Measurements from ENCODE around the gene FGA. TPM values are rescaled to one million over a fixed set of nuclear protein-coding genes. Genes with fewer than 3 reads are reported as not detected.

FGA gene
- total RNA-seq, 1 experiment from 2014 or later = not detected

DNA sequence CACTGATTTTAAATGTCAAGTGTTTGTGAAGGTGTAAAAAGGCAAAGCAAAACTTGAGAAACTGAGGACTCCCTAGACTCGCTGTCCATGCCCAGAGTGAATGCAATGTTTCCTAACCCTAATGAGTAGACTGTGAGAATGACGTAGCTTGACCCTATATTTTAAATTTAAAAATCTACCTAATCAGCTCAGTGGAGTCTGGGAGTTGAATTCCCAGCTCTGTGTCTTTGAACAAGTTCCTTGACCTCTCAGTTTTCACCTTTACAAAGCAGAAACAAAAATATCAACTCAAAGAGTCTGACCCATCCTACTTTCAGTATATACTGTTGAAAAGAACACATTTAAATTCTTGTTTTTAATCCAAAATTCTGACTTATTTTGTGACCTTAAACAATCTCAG lies 2.3 kb downstream of the FGA start:
- in situ Hi-C loops (cut with HindIII; ENCODE audit: low pct_unique_long_range_greater_than_20kb, low sequenced_read_pairs) = no loop called here
- no peak for DNase-seq (ENCODE audit: low read depth, low spot score)

DNA sequence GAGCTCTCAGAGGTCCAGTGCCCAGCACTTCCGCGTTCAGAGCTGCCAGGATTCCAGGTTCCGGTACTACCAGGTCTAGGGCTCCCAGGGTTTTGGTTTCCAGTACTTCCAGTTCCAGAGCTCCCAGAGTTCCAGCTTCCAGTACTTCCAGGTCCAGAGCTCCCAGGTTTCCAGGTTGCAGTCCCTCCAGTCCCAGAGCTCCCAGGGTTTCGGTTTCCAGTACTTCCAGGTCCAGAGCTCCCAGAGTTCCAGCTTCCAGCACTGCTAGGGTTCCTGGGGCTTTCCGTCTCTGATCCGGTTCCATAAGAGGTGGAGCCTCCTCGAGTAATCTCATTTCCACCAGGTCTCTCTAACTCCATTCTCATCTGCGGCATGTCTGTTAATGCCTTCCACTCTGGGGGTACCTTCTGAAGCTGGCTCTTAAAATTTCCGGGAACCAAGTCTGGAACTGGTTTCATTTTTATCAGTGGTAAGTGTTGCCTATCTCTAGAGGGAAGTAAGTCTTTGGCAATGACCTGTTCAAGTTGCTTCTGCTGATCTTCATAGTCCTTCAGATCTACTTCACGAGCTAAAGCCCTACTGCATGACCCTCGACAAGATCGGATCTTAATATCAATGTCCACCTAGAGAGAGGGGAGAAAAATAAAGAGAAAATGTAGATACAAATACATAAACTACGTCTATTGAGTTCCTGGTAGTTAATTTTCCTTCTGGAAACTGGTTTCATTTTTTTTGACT lies 4.1 kb downstream of the FGA start:
- DNase-seq (ENCODE audit: low read depth, low spot score) = no peak
- in situ Hi-C loops (cut with HindIII; ENCODE audit: low pct_unique_long_range_greater_than_20kb, low sequenced_read_pairs) = no loop called here

DNA sequence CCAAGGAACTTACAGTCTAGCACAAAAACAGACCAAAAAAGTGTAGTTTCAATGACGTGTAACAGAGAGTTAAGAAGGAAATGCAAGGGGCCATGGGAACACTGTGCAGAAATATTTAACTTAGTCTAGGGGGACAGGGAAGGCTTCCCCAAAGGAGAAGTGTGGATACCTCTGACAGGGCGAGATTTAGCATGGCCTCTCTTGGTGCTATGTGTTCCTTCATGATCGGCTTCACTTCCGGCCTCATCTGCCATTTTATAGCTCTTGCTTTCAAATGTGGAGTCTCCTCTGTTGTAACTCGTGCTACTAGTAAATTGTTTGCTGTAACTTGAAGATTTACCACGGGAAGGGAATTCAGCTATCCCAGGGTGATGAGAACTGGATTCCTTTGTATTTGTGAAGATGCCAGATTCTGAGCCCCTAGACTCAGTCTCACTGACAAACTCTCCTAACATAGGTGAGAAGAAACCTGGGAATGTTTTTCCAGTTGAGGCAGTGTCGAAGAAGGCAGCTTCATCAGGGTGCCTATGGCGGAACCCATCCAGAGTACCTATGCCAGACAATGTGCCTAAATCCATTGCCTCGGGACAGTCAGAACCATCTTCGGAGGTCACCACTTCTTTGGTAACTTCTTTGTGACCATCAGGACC lies 5.0 kb downstream of the FGA start:
- no peak for DNase-seq (ENCODE audit: low read depth, low spot score)
- in situ Hi-C loops (cut with HindIII; ENCODE audit: low pct_unique_long_range_greater_than_20kb, low sequenced_read_pairs) = no loop called here

DNA sequence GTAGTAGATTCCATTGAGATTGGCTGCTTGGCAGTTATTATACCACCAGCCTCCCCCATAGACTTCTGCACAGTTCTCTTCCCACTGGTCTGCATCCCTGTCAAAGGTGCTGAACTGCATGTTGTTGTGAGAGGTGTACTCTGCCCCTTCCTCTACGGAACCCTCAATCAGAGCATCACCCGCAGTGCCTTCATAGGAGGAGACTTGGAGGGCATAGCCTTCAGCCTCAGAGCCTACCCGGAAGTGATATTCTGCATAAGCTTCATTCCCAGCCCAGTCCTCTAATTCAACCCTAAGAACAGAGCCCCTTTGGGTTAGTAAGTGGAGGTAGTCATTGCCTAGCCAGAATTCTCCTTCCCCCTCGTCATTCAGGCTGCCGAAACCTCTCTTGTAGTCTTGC lies 6.3 kb downstream of the FGA start:
- no peak for DNase-seq (ENCODE audit: low read depth, low spot score)
- in situ Hi-C loops (cut with HindIII; ENCODE audit: low pct_unique_long_range_greater_than_20kb, low sequenced_read_pairs) = no loop called here

DNA sequence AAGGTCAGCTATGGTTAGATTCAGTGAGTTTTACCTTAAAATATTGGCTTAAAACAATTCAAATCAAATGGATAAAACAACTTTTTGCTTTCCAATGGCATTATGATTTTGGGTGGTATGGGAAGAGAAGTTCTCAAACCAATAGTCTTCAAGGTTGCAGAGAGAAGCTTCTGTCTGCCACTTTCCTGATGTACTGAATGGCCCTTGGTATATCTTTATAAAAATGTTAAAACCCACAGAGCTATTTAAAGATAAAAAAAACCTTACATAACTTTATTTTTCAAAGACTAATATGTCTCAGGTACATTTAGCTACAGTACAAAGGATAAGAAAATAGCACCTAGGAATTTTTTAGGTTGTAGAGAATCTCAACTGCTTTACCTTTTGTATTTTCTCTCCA lies 6.9 kb downstream of the FGA start:
- in situ Hi-C loops (cut with HindIII; ENCODE audit: low pct_unique_long_range_greater_than_20kb, low sequenced_read_pairs) = no loop called here
- DNase-seq (ENCODE audit: low read depth, low spot score) = no peak

DNA sequence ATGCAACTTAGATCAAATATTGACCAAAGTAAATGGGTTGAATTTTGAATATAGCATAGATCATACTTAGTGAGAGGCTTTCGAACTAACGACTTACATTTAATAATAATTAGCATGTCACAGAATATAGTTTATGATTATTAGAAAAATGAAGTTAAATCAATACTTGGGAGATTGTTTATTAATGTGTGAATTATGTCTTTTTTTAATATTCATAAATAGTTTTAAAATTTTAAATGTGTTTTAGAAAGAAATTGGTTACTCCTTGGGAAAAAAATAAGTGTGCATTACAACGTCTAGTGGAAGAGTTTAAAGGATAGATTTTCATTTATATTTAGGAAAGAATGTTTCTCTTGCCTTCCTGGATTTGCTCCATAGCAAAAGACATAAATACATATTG lies 7.3 kb downstream of the FGA start:
- in situ Hi-C loops (cut with HindIII; ENCODE audit: low pct_unique_long_range_greater_than_20kb, low sequenced_read_pairs) = no loop called here
- no peak for DNase-seq (ENCODE audit: low read depth, low spot score)

DNA sequence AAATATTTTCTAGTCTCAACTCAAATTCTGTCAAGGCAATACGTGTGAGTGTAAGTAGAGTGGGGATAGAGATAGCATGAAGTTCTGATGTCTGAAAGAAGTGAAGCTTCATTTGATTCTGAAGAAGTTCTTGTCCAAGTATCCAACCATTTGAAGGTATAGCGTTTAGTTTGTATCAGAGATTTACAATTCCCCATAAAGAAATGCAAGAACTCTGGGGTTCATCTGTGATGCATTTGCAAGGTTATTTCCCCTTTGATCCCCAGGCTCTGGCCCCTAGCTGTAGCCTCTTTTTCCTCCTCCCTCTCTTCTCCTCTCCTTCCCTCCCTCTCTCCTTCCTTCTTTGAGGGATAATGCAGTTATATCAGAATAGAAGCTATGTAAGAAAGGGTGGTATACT lies 7.8 kb downstream of the FGA start:
- DNase-seq (ENCODE audit: low read depth, low spot score) = no peak
- in situ Hi-C loops (cut with HindIII; ENCODE audit: low pct_unique_long_range_greater_than_20kb, low sequenced_read_pairs) = no loop called here

DNA sequence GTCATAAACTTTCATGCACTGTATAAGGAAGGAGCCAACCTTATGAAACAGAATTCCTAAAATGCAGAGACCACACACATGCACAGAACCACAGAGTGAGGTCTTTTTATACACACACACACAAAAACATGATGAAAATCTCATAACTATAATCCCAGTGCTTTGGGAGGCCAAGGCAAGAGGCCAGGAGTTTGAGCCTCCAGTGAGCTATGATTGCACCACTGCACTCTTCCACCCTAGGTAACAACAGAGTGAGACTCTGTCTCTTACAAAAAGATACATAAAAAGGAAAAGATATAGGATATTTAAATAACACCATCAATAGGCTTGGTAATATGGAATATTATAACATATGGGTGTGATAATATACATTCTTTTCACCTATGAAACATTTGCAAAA lies 10.6 kb downstream of the FGA start:
- in situ Hi-C loops (cut with HindIII; ENCODE audit: low pct_unique_long_range_greater_than_20kb, low sequenced_read_pairs) = no loop called here
- DNase-seq (ENCODE audit: low read depth, low spot score) = no peak

DNA sequence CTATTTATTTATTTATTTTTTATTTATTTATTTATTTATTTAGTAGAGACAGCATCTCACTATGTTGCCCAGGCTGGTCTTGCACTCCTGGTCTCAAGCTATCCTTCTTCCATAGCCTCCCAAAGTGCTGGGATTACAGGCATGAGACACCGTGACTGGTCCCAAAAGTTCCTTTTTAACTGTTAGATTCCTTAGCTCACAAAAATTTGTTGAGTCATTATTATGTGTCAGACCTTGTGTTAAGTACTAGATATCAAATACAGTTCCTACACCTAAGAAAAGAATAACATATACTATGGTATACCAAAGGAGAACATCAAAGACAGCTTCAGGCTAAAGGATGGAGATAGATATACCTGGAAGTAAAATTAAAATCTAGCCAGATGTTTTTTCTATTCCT lies 11.6 kb downstream of the FGA start:
- DNase-seq (ENCODE audit: low read depth, low spot score) = no peak
- in situ Hi-C loops (cut with HindIII; ENCODE audit: low pct_unique_long_range_greater_than_20kb, low sequenced_read_pairs) = no loop called here

DNA sequence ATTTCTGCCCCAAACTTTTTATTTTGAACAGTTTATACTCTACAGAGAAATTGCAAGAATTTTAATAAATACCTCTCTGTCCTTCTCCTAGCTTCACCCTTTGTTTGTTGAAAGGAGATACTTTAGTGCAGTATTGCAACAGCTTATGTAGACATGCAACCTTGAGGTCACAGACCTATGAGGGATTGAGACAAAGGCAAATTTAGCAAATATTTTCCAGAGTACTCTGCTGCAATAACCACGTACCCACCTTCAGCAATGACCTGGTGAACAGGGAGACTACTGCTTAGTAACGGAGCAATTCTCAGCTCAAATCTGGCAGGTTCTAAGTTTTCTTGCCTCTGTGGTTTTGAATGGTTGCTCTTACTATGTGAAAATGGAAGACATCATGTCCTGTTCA lies 13.2 kb downstream of the FGA start:
- DNase-seq (ENCODE audit: low read depth, low spot score) = no peak
- in situ Hi-C loops (cut with HindIII; ENCODE audit: low pct_unique_long_range_greater_than_20kb, low sequenced_read_pairs) = no loop called here

DNA sequence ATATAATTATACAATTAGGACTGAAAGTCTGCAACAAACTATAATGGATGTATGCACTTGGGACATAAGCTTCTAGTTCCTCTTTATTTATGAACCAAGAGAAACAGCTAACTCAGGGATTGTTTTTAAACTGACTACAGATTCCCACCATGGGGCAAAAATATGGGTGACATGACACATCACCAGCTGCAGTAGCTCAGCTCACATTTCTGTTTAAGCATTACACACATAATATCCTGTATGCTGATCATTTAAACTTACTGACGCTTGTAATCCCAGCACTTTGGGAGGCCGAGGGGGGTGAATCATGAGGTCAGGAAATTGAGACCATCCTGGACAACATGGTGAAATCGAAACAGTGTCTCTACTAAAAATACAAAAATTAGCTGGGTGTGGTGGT lies 16.2 kb downstream of the FGA start:
- in situ Hi-C loops (cut with HindIII; ENCODE audit: low pct_unique_long_range_greater_than_20kb, low sequenced_read_pairs) = no loop called here
- no peak for DNase-seq (ENCODE audit: low read depth, low spot score)

DNA sequence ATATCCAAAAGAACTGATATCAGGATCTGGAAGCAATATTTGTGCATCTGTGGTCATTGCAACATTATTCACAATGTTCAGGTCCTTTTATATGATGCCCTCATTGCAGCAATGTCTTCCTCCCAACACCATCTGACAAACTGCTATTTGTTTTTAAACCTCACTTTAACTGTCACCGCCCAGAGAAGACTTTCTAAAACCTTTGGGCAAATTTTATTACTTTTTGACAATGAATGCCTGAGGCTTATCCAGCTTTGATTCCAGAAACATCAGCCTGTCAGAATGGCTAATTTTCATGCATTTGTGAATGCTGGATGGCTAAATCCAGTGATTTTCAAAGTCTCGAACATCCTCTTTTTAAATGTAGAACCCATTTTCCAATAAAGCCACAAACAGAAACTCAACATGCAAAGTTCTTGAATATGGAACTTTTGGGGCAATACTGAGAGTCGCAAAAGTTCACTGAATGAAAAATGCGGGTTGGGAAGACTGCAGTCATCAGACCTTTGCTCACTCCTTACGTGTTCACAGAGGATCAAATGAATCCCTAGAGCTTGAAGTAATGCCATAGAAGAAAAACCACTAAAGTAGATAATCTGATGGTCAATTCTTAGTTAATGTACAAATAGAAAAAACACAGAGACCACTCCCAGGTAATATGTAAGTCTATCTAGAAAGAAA lies 17.2 kb downstream of the FGA start:
- no peak for DNase-seq (ENCODE audit: low read depth, low spot score)
- in situ Hi-C loops (cut with HindIII; ENCODE audit: low pct_unique_long_range_greater_than_20kb, low sequenced_read_pairs) = no loop called here

DNA sequence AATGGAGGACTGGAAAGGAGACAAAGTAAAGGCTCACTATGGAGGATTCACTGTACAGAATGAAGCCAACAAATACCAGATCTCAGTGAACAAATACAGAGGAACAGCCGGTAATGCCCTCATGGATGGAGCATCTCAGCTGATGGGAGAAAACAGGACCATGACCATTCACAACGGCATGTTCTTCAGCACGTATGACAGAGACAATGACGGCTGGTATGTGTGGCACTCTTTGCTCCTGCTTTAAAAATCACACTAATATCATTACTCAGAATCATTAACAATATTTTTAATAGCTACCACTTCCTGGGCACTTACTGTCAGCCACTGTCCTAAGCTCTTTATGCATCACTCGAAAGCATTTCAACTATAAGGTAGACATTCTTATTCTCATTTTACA lies 21.0 kb downstream of the FGA start:
- in situ Hi-C loops (cut with HindIII; ENCODE audit: low pct_unique_long_range_greater_than_20kb, low sequenced_read_pairs) = no loop called here

DNA sequence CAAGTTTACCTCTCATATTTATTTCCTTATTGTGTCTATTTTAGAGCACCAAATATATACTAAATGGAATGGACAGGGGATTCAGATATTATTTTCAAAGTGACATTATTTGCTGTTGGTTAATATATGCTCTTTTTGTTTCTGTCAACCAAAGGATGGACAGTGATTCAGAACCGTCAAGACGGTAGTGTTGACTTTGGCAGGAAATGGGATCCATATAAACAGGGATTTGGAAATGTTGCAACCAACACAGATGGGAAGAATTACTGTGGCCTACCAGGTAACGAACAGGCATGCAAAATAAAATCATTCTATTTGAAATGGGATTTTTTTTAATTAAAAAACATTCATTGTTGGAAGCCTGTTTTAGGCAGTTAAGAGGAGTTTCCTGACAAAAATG lies 21.5 kb downstream of the FGA start:
- DNase-seq (ENCODE audit: low read depth, low spot score) = no peak
- in situ Hi-C loops (cut with HindIII; ENCODE audit: low pct_unique_long_range_greater_than_20kb, low sequenced_read_pairs) = no loop called here

More for the DNA sequence above, 21.0 kb downstream of the FGA start:
- no peak for DNase-seq (ENCODE audit: low read depth, low spot score)

DNA sequence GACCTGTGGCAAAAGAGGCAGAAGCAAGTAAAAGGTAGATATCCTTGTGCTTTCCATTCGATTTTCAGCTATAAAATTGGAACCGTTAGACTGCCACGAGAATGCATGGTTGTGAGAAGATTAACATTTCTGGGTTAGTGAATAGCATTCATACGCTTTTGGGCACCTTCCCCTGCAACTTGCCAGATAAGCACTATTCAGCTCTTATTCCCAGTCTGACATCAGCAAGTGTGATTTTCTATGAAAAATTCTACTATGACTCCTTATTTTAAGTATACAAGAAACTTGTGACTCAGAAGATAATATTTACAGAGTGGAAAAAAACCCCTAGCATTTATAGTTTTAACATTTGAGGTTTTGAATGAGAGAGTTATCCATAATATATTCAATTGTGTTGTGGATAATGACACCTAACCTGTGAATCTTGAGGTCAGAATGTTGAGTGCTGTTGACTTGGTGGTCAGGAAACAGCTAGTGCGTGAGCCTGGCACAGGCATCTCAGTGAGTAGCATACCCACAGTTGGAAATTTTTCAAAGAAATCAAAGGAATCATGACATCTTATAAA lies 23.8 kb downstream of the FGA start:
- DNase-seq (ENCODE audit: low read depth, low spot score) = no peak
- in situ Hi-C loops (cut with HindIII; ENCODE audit: low pct_unique_long_range_greater_than_20kb, low sequenced_read_pairs) = no loop called here

DNA sequence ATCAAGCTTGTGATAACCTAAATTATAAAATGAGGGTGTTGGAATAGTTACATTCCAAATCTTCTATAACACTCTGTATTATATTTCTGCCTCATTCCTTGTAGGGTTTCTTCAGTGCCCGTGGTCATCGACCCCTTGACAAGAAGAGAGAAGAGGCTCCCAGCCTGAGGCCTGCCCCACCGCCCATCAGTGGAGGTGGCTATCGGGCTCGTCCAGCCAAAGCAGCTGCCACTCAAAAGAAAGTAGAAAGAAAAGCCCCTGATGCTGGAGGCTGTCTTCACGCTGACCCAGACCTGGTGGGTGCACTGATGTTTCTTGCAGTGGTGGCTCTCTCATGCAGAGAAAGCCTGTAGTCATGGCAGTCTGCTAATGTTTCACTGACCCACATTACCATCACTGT lies 24.8 kb downstream of the FGA start:
- in situ Hi-C loops (cut with HindIII; ENCODE audit: low pct_unique_long_range_greater_than_20kb, low sequenced_read_pairs) = no loop called here
- DNase-seq (ENCODE audit: low read depth, low spot score) = no peak

DNA sequence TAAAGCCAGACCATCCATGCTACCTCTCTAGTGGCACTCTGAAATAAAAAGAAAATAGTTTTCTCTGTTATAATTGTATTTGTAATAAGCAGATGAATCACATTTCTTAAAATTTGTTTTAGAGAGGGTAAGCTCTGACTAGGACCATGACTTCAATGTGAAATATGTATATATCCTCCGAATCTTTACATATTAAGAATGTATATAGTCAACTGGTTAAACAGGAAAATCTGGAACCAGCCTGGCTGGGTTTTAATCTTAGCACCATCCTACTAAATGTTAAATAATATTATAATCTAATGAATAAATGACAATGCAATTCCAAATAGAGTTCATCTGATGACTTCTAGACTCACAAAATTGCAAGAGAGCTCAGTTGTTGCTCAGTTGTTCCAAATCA lies 26.2 kb downstream of the FGA start:
- DNase-seq (ENCODE audit: low read depth, low spot score) = no peak
- in situ Hi-C loops (cut with HindIII; ENCODE audit: low pct_unique_long_range_greater_than_20kb, low sequenced_read_pairs) = no loop called here

DNA sequence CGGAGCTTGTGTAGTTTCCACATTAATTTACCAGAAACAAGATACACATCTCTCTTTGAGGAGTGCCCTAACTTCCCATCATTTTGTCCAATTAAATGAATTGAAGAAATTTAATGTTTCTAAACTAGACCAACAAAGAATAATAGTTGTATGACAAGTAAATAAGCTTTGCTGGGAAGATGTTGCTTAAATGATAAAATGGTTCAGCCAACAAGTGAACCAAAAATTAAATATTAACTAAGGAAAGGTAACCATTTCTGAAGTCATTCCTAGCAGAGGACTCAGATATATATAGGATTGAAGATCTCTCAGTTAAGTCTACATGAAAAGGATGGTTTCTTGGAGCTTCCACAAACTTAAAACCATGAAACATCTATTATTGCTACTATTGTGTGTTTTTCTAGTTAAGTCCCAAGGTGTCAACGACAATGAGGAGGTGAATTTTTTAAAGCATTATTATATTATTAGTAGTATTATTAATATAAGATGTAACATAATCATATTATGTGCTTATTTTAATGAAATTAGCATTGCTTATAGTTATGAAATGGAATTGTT lies 27.8 kb downstream of the FGA start, which contains the start of gene FGB:
FGB (plus strand) TSS at position 315 of the 558 bp plus-strand sequence; CDS start at position 323, 8 bp downstream.
- DNase-seq (ENCODE audit: low read depth, low spot score) = no peak

More for the DNA sequence above, 27.8 kb downstream of the FGA start, which contains the start of gene FGB:
- in situ Hi-C loops (cut with HindIII; ENCODE audit: low pct_unique_long_range_greater_than_20kb, low sequenced_read_pairs) = no loop called here
